K562 (cell line): ENCODE data around the gene SEC61A1. TPM values are rescaled to one million over a fixed set of nuclear protein-coding genes. Genes with fewer than 3 reads are reported as not detected.

ENCODE experiments used
- ATAC-seq: fragments of 200-7000 bp; cut with Tn5 transposase; 3 replicates; pipeline ENCODE4 v1.9.1; 2020; ENCODE audit warnings: moderate library complexity
- BruUV-seq: library from RNA; stranded (reverse); fragments of 400-500 nt; replicated peaks from 2 replicates; lab custom pipeline; 2021; lab: Mats Ljungman, UMichigan
- CTCF ChIA-PET: fragments of 300-600 bp; formaldehyde crosslinking; extraction: SDS; loops from one replicate; lab custom pipeline; 2021; ENCODE audit warnings: low intra/inter-chr PET ratio; lab: Yijun Ruan, JAX
- POLR2A ChIA-PET: fragments of 300-600, 350-650 bp; sonication (Branson Sonifier 250); formaldehyde crosslinking; extraction: SDS; loops from one replicate; lab custom pipeline; 2021; ENCODE audit warnings: antibody characterized with exemption, inconsistent platforms; lab: Yijun Ruan, JAX
- DNase-seq, 4 experiments: peaks; one replicate each; pipeline versions ENCODE4 v3.0.0 to v3.0.0-alpha.2; 2011 to 2018; ENCODE audit warnings: low spot score in 3 of 4, mixed read lengths in 3 of 4; ENCODE audit errors: extremely low read depth in 1 of 4
- FAIRE-seq: peaks from 2 replicates; lab custom pipeline; 2011; peaks lifted over from hg19 to GRCh38; lab: Jason Lieb, UNC
- H2AFZ ChIP-seq: 2 replicates; pipeline ENCODE4 v1.6.0; 2011; ENCODE audit warnings: low read depth, low read length, control low read depth, inconsistent platforms
- H3K27ac ChIP-seq: fragments of 200-600 bp; 3 replicates; pipeline ENCODE4 v1.8.0; 2011; ENCODE audit warnings: low read depth, mild to moderate bottlenecking, control low read depth, inconsistent platforms, low read length, moderate library complexity, mixed read lengths; ENCODE audit errors: extremely low read depth
- H3K27me3 ChIP-seq, 2 experiments: fragments of 300-600 bp in 1 of 2; 2 replicates in 1 of 2; 3 replicates in 1 of 2; pipeline versions ENCODE4 v1.6.0 to v1.8.0; 2011; ENCODE audit warnings: inconsistent platforms in 2 of 2, low read length in 2 of 2, mild to moderate bottlenecking in 1 of 2, mixed read lengths in 1 of 2, moderate library complexity in 1 of 2; ENCODE audit not compliant: control insufficient read depth in 2 of 2, insufficient read depth in 2 of 2
- H3K36me3 ChIP-seq: fragments of 300-600 bp; 3 replicates; pipeline ENCODE4 v1.8.0; 2011; ENCODE audit warnings: mild to moderate bottlenecking, low read length, inconsistent platforms; ENCODE audit not compliant: control insufficient read depth, insufficient read depth
- H3K4me1 ChIP-seq, 2 experiments: fragments of 200-600 bp in 1 of 2; replicated peaks in 1 of 2; 2 replicates in 1 of 2; 3 replicates in 1 of 2; pipeline versions ENCODE4 v1.5.1 to v1.8.0; 2011; ENCODE audit warnings: inconsistent platforms in 2 of 2, low read length in 2 of 2, mild to moderate bottlenecking in 1 of 2, mixed read lengths in 1 of 2, moderate library complexity in 1 of 2; ENCODE audit not compliant: control insufficient read depth in 2 of 2, insufficient read depth in 2 of 2
- H3K4me2 ChIP-seq: 2 replicates; pipeline ENCODE4 v1.6.1; 2011; ENCODE audit warnings: low read length, control low read depth, inconsistent platforms, mixed read lengths; ENCODE audit not compliant: insufficient read depth
- H3K4me3 ChIP-seq: fragments of 200-600 bp; sonication (generic), shearing (Covaris generic); 2 replicates; pipeline ENCODE4 v1.5.1; 2016; ENCODE audit warnings: control low read depth, inconsistent platforms
- H3K79me2 ChIP-seq: fragments of 200-600 bp; 3 replicates; pipeline ENCODE4 v1.8.0; 2011; ENCODE audit warnings: low read length, inconsistent platforms; ENCODE audit not compliant: control insufficient read depth, insufficient read depth
- H3K9ac ChIP-seq, 2 experiments: 2 replicates each; pipeline versions ENCODE4 v1.6.0 to v1.6.1; 2011; ENCODE audit warnings: low read depth in 2 of 2, low read length in 2 of 2, control low read depth in 1 of 2, inconsistent platforms in 1 of 2, mild to moderate bottlenecking in 1 of 2, mixed read lengths in 1 of 2; ENCODE audit not compliant: insufficient read depth in 1 of 2
- H3K9me1 ChIP-seq: one replicate; pipeline ENCODE4 v1.6.0; 2011; ENCODE audit warnings: inconsistent platforms, mild to moderate bottlenecking, low read length, moderate library complexity; ENCODE audit not compliant: control insufficient read depth, insufficient read depth
- H3K9me3 ChIP-seq: replicated peaks from 2 replicates; pipeline ENCODE4 v1.5.1; 2011; ENCODE audit warnings: low read depth, low read length, inconsistent platforms; ENCODE audit not compliant: control insufficient read depth, insufficient read depth
- H4K20me1 ChIP-seq: replicated peaks from 2 replicates; pipeline ENCODE4 v1.6.1; 2011; ENCODE audit warnings: low read length, inconsistent platforms, mixed read lengths; ENCODE audit not compliant: control insufficient read depth, insufficient read depth
- CHD4 ChIP-seq: fragments of 200-600 bp; sonication (generic); IDR thresholded peaks from 3 replicates; pipeline ENCODE4 v1.6.1; 2012; ENCODE audit warnings: low read depth, mild to moderate bottlenecking, mixed read lengths, low read length, inconsistent platforms; ENCODE audit not compliant: insufficient read depth, insufficient replicate concordance, poor library complexity, severe bottlenecking
- DEAF1 ChIP-seq: fragments of 450-650 bp; formaldehyde crosslinking; IDR thresholded peaks from 2 replicates; pipeline ENCODE4 v1.4.0; 2020; ENCODE audit warnings: mild to moderate bottlenecking, moderate library complexity
- ILF3 ChIP-seq: fragments of 450-650 bp; IDR thresholded peaks from 2 replicates; pipeline ENCODE4 v1.6.1; 2018; ENCODE audit warnings: antibody characterized with exemption, mild to moderate bottlenecking, moderate library complexity, borderline replicate concordance
- MYNN ChIP-seq, 2 experiments: sonication (generic); formaldehyde crosslinking in 1 of 2; IDR thresholded peaks; 2 replicates each; pipeline versions ENCODE4 v1.5.0 to v1.6.1; 2016 to 2020; ENCODE audit warnings: antibody characterized with exemption in 1 of 2, missing genetic modification reagents in 1 of 2
- NCOR1 ChIP-seq: fragments of 450-650 bp; IDR thresholded peaks from 2 replicates; pipeline ENCODE4 v1.6.1; 2016; ENCODE audit warnings: mild to moderate bottlenecking, moderate library complexity
- THRAP3 ChIP-seq: fragments of 450-650 bp; IDR thresholded peaks from 2 replicates; pipeline ENCODE4 v1.6.1; 2016; ENCODE audit warnings: mild to moderate bottlenecking, inconsistent platforms, borderline replicate concordance
- ZBTB2 ChIP-seq: fragments of 450-650 bp; IDR thresholded peaks from 2 replicates; pipeline ENCODE4 v1.6.1; 2016; ENCODE audit warnings: antibody characterized with exemption
- ZEB2 ChIP-seq: fragments of 450-650 bp; IDR thresholded peaks from 2 replicates; pipeline ENCODE4 v1.6.1; 2016
- ZNF197 ChIP-seq: fragments of 200-800 bp; sonication (Bioruptor generic); IDR thresholded peaks from 2 replicates; pipeline ENCODE4 v1.6.1; 2016; ENCODE audit warnings: low read depth, missing genetic modification characterization, missing compliant biosample characterization
- WGBS: fragments of 100-300 bp; shearing (Covaris generic); methylation state at CpG from one replicate; pipeline ENCODE4 v1.1.6; 2016; ENCODE audit warnings: low coverage, mixed read lengths; ENCODE audit not compliant: insufficient coverage; ENCODE audit errors: missing lambda C conversion rate; 5-methylcytosine and 5-hydroxymethylcytosine counted together
- in situ Hi-C: fragments of 300-500 bp; cut with MboI; formaldehyde crosslinking; loops from 4 replicates; pipeline ENCODE4 v1.15.0; 2018; ENCODE audit warnings: inconsistent platforms, mixed read lengths
- intact Hi-C: fragments of 100-400 bp; cut with micrococcal nuclease; formaldehyde crosslinking; loops from 2 replicates; pipeline ENCODE4 v1.14.2; 2022
- polyA plus RNA-seq, 8 experiments: library from polyadenylated mRNA; depleted of rRNA in 4 of 8; stranded (reverse) in 5 of 8; unstranded in 3 of 8; fragments of >200 nt; fragmentation: Nextera tagmentation in 2 of 8; fragmentation: Illumina TruSeq in 1 of 8; extraction: Ambion mirVana in 2 of 8; extraction: Trizol in 1 of 8; gene quantifications; 2 replicates each; pipeline versions ENCODE4 v1.2.1 to v1.2.3, GENCODE V29; 2011 to 2014; ENCODE audit warnings: inconsistent platforms in 1 of 8, missing spikeins in 1 of 8
- total RNA-seq, 7 experiments: library from RNA; depleted of rRNA in 6 of 7; stranded (reverse); fragments of >200 nt in 6 of 7; fragmentation: Illumina TruSeq in 2 of 7; extraction: Trizol in 2 of 7; gene quantifications; 2 replicates each; pipeline versions ENCODE4 v1.2.1 to v1.2.3, GENCODE V29; 2011 to 2021; ENCODE audit warnings: low replicate concordance in 1 of 7

Gene SEC61A1
- total and polyA plus RNA-seq, 9 of the 15 experiments (the other 6 are each of a cell fraction or from before 2014, with no cell fraction given): 1.9 to 140 (median 79.1) TPM

- Histone ChIP-seq H3K4me1 (no peaks in the 10 kb centered on the region; a peak in 1 of 5 replicates), H3K27me3 (no peaks in the 10 kb centered on the region), H3K36me3 (peaks cover 98% of the 10 kb centered on the region), H3K9ac (peak overlapping the region in 1 of 2 experiments; percentile 61; a peak in 2 of 4 replicates), H3K4me3 (no peak overlapping the region), H3K79me2 (no peaks in the 10 kb centered on the region; the same call in 1 of the 3 replicates), H3K27ac (no peak overlapping the region), H2AFZ (no peak overlapping the region), H3K9me3 (no peaks in the 10 kb centered on the region; the same call in 1 of the 2 replicates), H3K9me1 (no peaks in the 10 kb centered on the region), H4K20me1 (no peaks in the 10 kb centered on the region), H3K4me2 (no peak overlapping the region)
- ATAC-seq (no peak), DNase-seq (no peak), FAIRE-seq (no peak)
- WGBS: 95% methylated on average over 5 of the region's 6 CpGs
- no peak for TF ChIP-seq NCOR1
- no peak for TF ChIP-seq ZNF197
- in situ Hi-C loops: no loop called here
- intact Hi-C loops: no loop called here
- ChIA-PET CTCF (no interaction called here), POLR2A (interaction anchor here (0.6 to 0.7 kb wide), 2 partner anchors 9 to 12 kb away, joined by 3 to 4 read pairs; no protein-coding TSS in a partner anchor)
- BruUV-seq: no TSS peak
These were observed 46.0 kb downstream of the SEC61A1 start for GRCh38 chr3:128098234-128098633.

GRCh38 chr3:128100161-128100560, 47.9 kb downstream of the SEC61A1 start:
- H3K36me3 ChIP-seq: peaks cover 96% of the 10 kb centered on the region

More at GRCh38 chr3:128100161-128100560, 47.9 kb downstream of the SEC61A1 start:
- no peak for ATAC-seq
- no peaks in the 10 kb centered on the region for H3K9me3 ChIP-seq
- no peak for DNase-seq
- CTCF ChIA-PET: no interaction called here
- no peak overlapping the region for H3K9ac ChIP-seq
- H3K4me2 ChIP-seq: no peak overlapping the region
- TF ChIP-seq ZEB2: no peak
- TF ChIP-seq ZBTB2: no peak
- TF ChIP-seq ILF3: no peak
- no peak for TF ChIP-seq DEAF1 (CRISPR knock-in tag)
- TF ChIP-seq CHD4: no peak
- no peak for TF ChIP-seq THRAP3
- no peak for TF ChIP-seq MYNN (IDR thresholded peaks at IDR 0.05)
- TF ChIP-seq MYNN (CRISPR knock-in tag; IDR thresholded peaks at IDR 0.05): no peak
- TF ChIP-seq, all 486 proteins: peak for 0
- H3K4me1 ChIP-seq: no peaks in the 10 kb centered on the region; a peak in 1 of 5 replicates
- no peak overlapping the region for H3K4me3 ChIP-seq
- intact Hi-C loops: no loop called here
- no peak overlapping the region for H2AFZ ChIP-seq
- no TSS peak for BruUV-seq
- no peak for FAIRE-seq
- H3K9me1 ChIP-seq: no peaks in the 10 kb centered on the region
- no peak overlapping the region for H3K27ac ChIP-seq
- POLR2A ChIA-PET: interaction anchor here (0.6 to 1.2 kb wide), 3 partner anchors 9 to 268 kb away, joined by 3 to 4 read pairs (median 3); no protein-coding TSS in a partner anchor
- H4K20me1 ChIP-seq: no peaks in the 10 kb centered on the region
- no peaks in the 10 kb centered on the region; the same call in 1 of the 3 replicates for H3K79me2 ChIP-seq
- WGBS: 93% methylated on average over 3 of the region's 3 CpGs
- in situ Hi-C loops: no loop called here
- no peaks in the 10 kb centered on the region for H3K27me3 ChIP-seq
